GM12878 (cell line): ENCODE measurements around the gene ARHGEF38. TPM values are rescaled to one million over a fixed set of nuclear protein-coding genes. Genes with fewer than 3 reads are reported as not detected.

Source experiments
- ATAC-seq: fragments of 200-7000 bp; cut with Tn5 transposase; 3 replicates; pipeline ENCODE4 v1.9.1; 2020; ENCODE audit warnings: mild to moderate bottlenecking, moderate library complexity
- BruUV-seq: library from RNA; stranded (reverse); fragments of 400-500 nt; replicated peaks from 2 replicates; lab custom pipeline; 2021; lab: Mats Ljungman, UMichigan
- CTCF ChIA-PET: fragments of 300-600 bp; sonication (Branson Sonifier 250); formaldehyde crosslinking; extraction: SDS; loops from one replicate; lab custom pipeline; 2021; ENCODE audit warnings: inconsistent platforms; lab: Yijun Ruan, JAX
- POLR2A ChIA-PET: fragments of 350-600 bp; formaldehyde crosslinking; extraction: SDS; loops from one replicate; lab custom pipeline; 2021; ENCODE audit warnings: inconsistent platforms; lab: Charles Lee
- RAD21 ChIA-PET: fragments of 300-600 bp; sonication (Branson Sonifier 250); formaldehyde crosslinking; loops from one replicate; lab custom pipeline; 2023; ENCODE audit warnings: antibody characterized with exemption; ENCODE audit not compliant: unreplicated experiment; lab: Charles Lee
- SMC1A ChIA-PET: fragments of 300-600 bp; sonication (Branson Sonifier 250); formaldehyde crosslinking; loops from one replicate; lab custom pipeline; 2023; ENCODE audit not compliant: unreplicated experiment, uncharacterized antibody; lab: Charles Lee
- DNase-seq: peaks from one replicate; pipeline ENCODE4 v3.0.0-alpha.2; 2011; ENCODE audit warnings: low read depth, low spot score
- FAIRE-seq: peaks from 3 replicates; lab custom pipeline; 2011; peaks lifted over from hg19 to GRCh38; lab: Jason Lieb, UNC
- H2AFZ ChIP-seq: 2 replicates; pipeline ENCODE4 v1.6.0; 2011; ENCODE audit warnings: low read depth, low read length, control low read depth; ENCODE audit not compliant: control insufficient read depth
- H3K27ac ChIP-seq: 2 replicates; pipeline ENCODE4 v1.5.1; 2011; ENCODE audit warnings: control low read depth; ENCODE audit not compliant: control insufficient read depth, insufficient read depth
- H3K27me3 ChIP-seq, 2 experiments: replicated peaks in 1 of 2; 2 replicates each; pipeline versions ENCODE4 v1.6.0 to v1.6.1; 2011; ENCODE audit warnings: low read length in 1 of 2; ENCODE audit not compliant: control insufficient read depth in 2 of 2, insufficient read depth in 2 of 2
- H3K36me3 ChIP-seq, 2 experiments: 2 replicates each; pipeline ENCODE4 v1.5.1; 2011; ENCODE audit warnings: low read length in 1 of 2; ENCODE audit not compliant: control insufficient read depth in 2 of 2, insufficient read depth in 2 of 2
- H3K4me1 ChIP-seq: 2 replicates; pipeline ENCODE4 v1.6.1; 2011; ENCODE audit warnings: mild to moderate bottlenecking, low read length, moderate library complexity, mixed read lengths; ENCODE audit not compliant: control insufficient read depth, insufficient read depth
- H3K4me2 ChIP-seq: 2 replicates; pipeline ENCODE4 v1.6.0; 2011; ENCODE audit warnings: control low read depth; ENCODE audit not compliant: control insufficient read depth, insufficient read depth
- H3K4me3 ChIP-seq: fragments of 200-600 bp; sonication (generic); 2 replicates; pipeline ENCODE4 v1.5.1; 2016
- H3K79me2 ChIP-seq: 2 replicates; pipeline ENCODE4 v1.6.0; 2011; ENCODE audit warnings: low read length; ENCODE audit not compliant: control insufficient read depth, insufficient read depth
- H3K9ac ChIP-seq: 2 replicates; pipeline ENCODE4 v1.8.0; 2011; ENCODE audit warnings: low read length, control low read depth, mixed read lengths; ENCODE audit not compliant: control insufficient read depth, insufficient read depth
- H3K9me3 ChIP-seq: replicated peaks from 3 replicates; pipeline ENCODE4 v1.5.1; 2011; ENCODE audit warnings: mild to moderate bottlenecking, low read length; ENCODE audit not compliant: control insufficient read depth, insufficient read depth
- H4K20me1 ChIP-seq: 2 replicates; pipeline ENCODE4 v1.6.0; 2011; ENCODE audit not compliant: control insufficient read depth, insufficient read depth
- BMI1 ChIP-seq: fragments of 450-650 bp; IDR thresholded peaks from 2 replicates; pipeline ENCODE4 v1.6.1; 2016; ENCODE audit warnings: mild to moderate bottlenecking, moderate library complexity, borderline replicate concordance
- EGR1 ChIP-seq, 2 experiments: IDR thresholded peaks; 1 replicate in 1 of 2; 2 replicates in 1 of 2; pipeline ENCODE4 v1.6.1; 2011 to 2012; ENCODE audit warnings: low read depth in 2 of 2, low read length in 2 of 2, borderline replicate concordance in 1 of 2, mild to moderate bottlenecking in 1 of 2, moderate library complexity in 1 of 2
- HCFC1 ChIP-seq: fragments of 150-350 bp; IDR thresholded peaks from 2 replicates; pipeline ENCODE4 v1.6.1; 2014; ENCODE audit warnings: low read length
- NRF1 ChIP-seq: conservative IDR thresholded peaks from 2 replicates; pipeline ENCODE4 v1.6.1; 2011; ENCODE audit warnings: mild to moderate bottlenecking, low read depth, low read length, improper control_type of control experiment
- PAX8 ChIP-seq: fragments of 450-650 bp; IDR thresholded peaks from 2 replicates; pipeline ENCODE4 v1.6.1; 2017; ENCODE audit warnings: mild to moderate bottlenecking, moderate library complexity
- POU2F2 ChIP-seq: IDR thresholded peaks from 3 replicates; pipeline ENCODE4 v1.6.1; 2011; ENCODE audit warnings: low read depth, mild to moderate bottlenecking, low read length, borderline replicate concordance
- SREBF2 ChIP-seq: IDR thresholded peaks from 2 replicates; pipeline ENCODE4 v1.6.1; 2012; ENCODE audit warnings: mild to moderate bottlenecking, low read length
- WRNIP1 ChIP-seq: IDR thresholded peaks from 2 replicates; pipeline ENCODE4 v1.6.1; 2011; ENCODE audit warnings: low read depth, low read length, improper control_type of control experiment, borderline replicate concordance
- YY1 ChIP-seq: IDR thresholded peaks from 2 replicates; pipeline ENCODE4 v1.6.1; 2011; ENCODE audit warnings: low read depth, mild to moderate bottlenecking, low read length
- WGBS: methylation state at CpG from one replicate; pipeline ENCODE4 v1.1.6; 2016; ENCODE audit warnings: low lambda C conversion rate; ENCODE audit not compliant: insufficient replicate concordance, insufficient coverage; ENCODE audit errors: missing lambda C conversion rate; 5-methylcytosine and 5-hydroxymethylcytosine counted together
- in situ Hi-C: fragments of 300-500 bp; cut with MboI; formaldehyde crosslinking; loops from 9 replicates; pipeline ENCODE4 v1.14.3; 2018; ENCODE audit warnings: mixed read lengths
- intact Hi-C: fragments of 100-400 bp; cut with micrococcal nuclease; formaldehyde crosslinking; loops from one replicate; pipeline ENCODE4 v1.14.2; 2022; ENCODE audit not compliant: unreplicated experiment
- polyA plus RNA-seq, 11 experiments: library from polyadenylated mRNA; depleted of rRNA in 4 of 11; unstranded in 6 of 11; stranded (reverse) in 5 of 11; fragments of >200 nt; fragmentation: Nextera tagmentation in 4 of 11; fragmentation: Illumina TruSeq in 1 of 11; extraction: Ambion mirVana in 4 of 11; extraction: Trizol in 1 of 11; gene quantifications; 1 replicate in 1 of 11; 2 replicates in 10 of 11; pipeline versions ENCODE4 v1.2.1 to v1.2.3, GENCODE V29; 2011 to 2016; ENCODE audit warnings: inconsistent platforms in 2 of 11, missing spikeins in 2 of 11, low read depth in 1 of 11
- total RNA-seq, 4 experiments: library from RNA; depleted of rRNA in 3 of 4; stranded (reverse); fragments of >200 nt in 3 of 4; fragmentation: Illumina TruSeq in 1 of 4; extraction: Trizol in 1 of 4; gene quantifications; 2 replicates each; pipeline versions ENCODE4 v1.2.1 to v1.2.3, GENCODE V29; 2013 to 2021
- TF ChIP-seq, protein P1 (sequence below): fragments of 450-650 bp; IDR thresholded peaks from 2 replicates; pipeline ENCODE4 v1.6.1; 2017; ENCODE audit warnings: antibody characterized with exemption, mild to moderate bottlenecking, moderate library complexity

The ARHGEF38 gene
- total and polyA plus RNA-seq, 10 of the 15 experiments (the other 5 are each of a cell fraction or from before 2014, with no cell fraction given): 0.01 to 1.1 (median 0.09) TPM; not detected in 2

- ATAC-seq (no peak), DNase-seq (no peak), FAIRE-seq (no peak)
- Histone ChIP-seq H3K27ac (no peak overlapping the region), H3K4me2 (no peak overlapping the region), H3K36me3 (no peaks in the 10 kb centered on the region), H3K9me3 (no peaks in the 10 kb centered on the region), H3K4me3 (no peak overlapping the region), H3K4me1 (no peaks in the 10 kb centered on the region), H2AFZ (peak overlapping the region; percentile 8; the same call in 1 of the 2 replicates), H4K20me1 (no peaks in the 10 kb centered on the region), H3K27me3 (no peaks in the 10 kb centered on the region), H3K79me2 (no peaks in the 10 kb centered on the region), H3K9ac (no peak overlapping the region)
- TF ChIP-seq YY1 (no peak), EGR1 (IDR thresholded peaks at IDR 0.05; ENCODE audit: borderline replicate concordance in 1 of 2, low read depth in 2 of 2, low read length in 2 of 2) (no peak), NRF1 (no peak), PAX8 (no peak), POU2F2 (no peak), WRNIP1 (no peak), BMI1 (no peak), HCFC1 (no peak), SREBF2 (no peak)
- TF ChIP-seq, protein P1, sequence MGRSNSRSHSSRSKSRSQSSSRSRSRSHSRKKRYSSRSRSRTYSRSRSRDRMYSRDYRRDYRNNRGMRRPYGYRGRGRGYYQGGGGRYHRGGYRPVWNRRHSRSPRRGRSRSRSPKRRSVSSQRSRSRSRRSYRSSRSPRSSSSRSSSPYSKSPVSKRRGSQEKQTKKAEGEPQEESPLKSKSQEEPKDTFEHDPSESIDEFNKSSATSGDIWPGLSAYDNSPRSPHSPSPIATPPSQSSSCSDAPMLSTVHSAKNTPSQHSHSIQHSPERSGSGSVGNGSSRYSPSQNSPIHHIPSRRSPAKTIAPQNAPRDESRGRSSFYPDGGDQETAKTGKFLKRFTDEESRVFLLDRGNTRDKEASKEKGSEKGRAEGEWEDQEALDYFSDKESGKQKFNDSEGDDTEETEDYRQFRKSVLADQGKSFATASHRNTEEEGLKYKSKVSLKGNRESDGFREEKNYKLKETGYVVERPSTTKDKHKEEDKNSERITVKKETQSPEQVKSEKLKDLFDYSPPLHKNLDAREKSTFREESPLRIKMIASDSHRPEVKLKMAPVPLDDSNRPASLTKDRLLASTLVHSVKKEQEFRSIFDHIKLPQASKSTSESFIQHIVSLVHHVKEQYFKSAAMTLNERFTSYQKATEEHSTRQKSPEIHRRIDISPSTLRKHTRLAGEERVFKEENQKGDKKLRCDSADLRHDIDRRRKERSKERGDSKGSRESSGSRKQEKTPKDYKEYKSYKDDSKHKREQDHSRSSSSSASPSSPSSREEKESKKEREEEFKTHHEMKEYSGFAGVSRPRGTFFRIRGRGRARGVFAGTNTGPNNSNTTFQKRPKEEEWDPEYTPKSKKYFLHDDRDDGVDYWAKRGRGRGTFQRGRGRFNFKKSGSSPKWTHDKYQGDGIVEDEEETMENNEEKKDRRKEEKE: no peak
- no TSS peak for BruUV-seq
- in situ Hi-C loops (no loop called here), intact Hi-C loops (no loop called here)
- ChIA-PET CTCF (no interaction called here), POLR2A (no interaction called here), SMC1A (interaction anchor here (0.7 kb wide), 1 partner anchor 11 kb away, joined by 3 read pairs; no protein-coding TSS in a partner anchor), RAD21 (no interaction called here)
- WGBS: 36% methylated on average over 3 of the region's 3 CpGs
Measured at GRCh38 chr4:105558277-105558676, 5.9 kb downstream of the ARHGEF38 start.
